Measurements from ENCODE around the gene LGALS7. TPM values are rescaled to one million over a fixed set of nuclear protein-coding genes. Genes with fewer than 3 reads are reported as not detected.
"Not testable (repeated sequence)": the region's sequence is repeated elsewhere in the genome, so short reads cannot be mapped to it uniquely, and the experiment has no call there.

LGALS7 gene
- total RNA-seq, 4 donors from 2014 or later: not detected

GRCh38 chr19:38815059-38816001 is 42.0 kb upstream of the LGALS7 start:
- TF ChIP-seq EP300 (IDR thresholded peaks at IDR 0.05): no peak
- no peak for TF ChIP-seq POLR2A (IDR thresholded peaks at IDR 0.05)
- TF ChIP-seq CTCF (IDR thresholded peaks at IDR 0.05): no peak
- Histone ChIP-seq H3K27me3 (no peaks in the 10 kb centered on the region), H3K36me3 (peaks cover 0 to 62% (median 22%) of the 10 kb centered on the region in 3 donors), H3K4me3 (no peak overlapping the region), H3K9me3 (no peaks in the 10 kb centered on the region), H3K4me1 (no peaks in the 10 kb centered on the region), H3K27ac (peak overlapping the region in 1 of 4 donors; percentile 56)
- WGBS, 2 donors: 88 to 91% methylated on average over 34 of the region's 34 CpGs
- DNase-seq (ENCODE audit: low spot score in 2 of 2): no peak

- not testable (repeated sequence) for H3K4me1 ChIP-seq; H3K4me3 ChIP-seq; H3K9me3 ChIP-seq; DNase-seq (ENCODE audit: low spot score in 2 of 2); H3K27me3 ChIP-seq
- Histone ChIP-seq H3K36me3 (peaks cover 0 to 54% (median 22%) of the 10 kb centered on the region in 3 donors), H3K27ac (peak overlapping the region in 1 of 4 donors; percentile 64)
- 76 to 88% methylated on average over 2 of the region's 2 CpGs for WGBS, 2 donors
These were observed 40.6 kb upstream of the LGALS7 start for GRCh38 chr19:38813932-38814331.

GRCh38 chr19:38813323-38813722 is 40.0 kb upstream of the LGALS7 start:
- no peaks in the 10 kb centered on the region for H3K9me3 ChIP-seq
- H3K27me3 ChIP-seq: no peaks in the 10 kb centered on the region
- peak overlapping the region in 1 of 4 donors; percentile 64 for H3K27ac ChIP-seq
- H3K4me3 ChIP-seq: no peak overlapping the region
- peaks cover 0 to 48% (median 22%) of the 10 kb centered on the region in 3 donors for H3K36me3 ChIP-seq
- H3K4me1 ChIP-seq: no peaks in the 10 kb centered on the region
- TF ChIP-seq CTCF (IDR thresholded peaks at IDR 0.05): no peak
- TF ChIP-seq EP300 (IDR thresholded peaks at IDR 0.05): no peak
- no peak for TF ChIP-seq POLR2A (IDR thresholded peaks at IDR 0.05)
- WGBS, 2 donors: 91 to 96% methylated on average over 6 of the region's 6 CpGs
- no peak for DNase-seq (ENCODE audit: low spot score in 2 of 2)

GRCh38 chr19:38812841-38813320 is 39.6 kb upstream of the LGALS7 start, which contains the start of gene LGALS4:
LGALS4 (minus strand) TSS chr19:38812945; CDS start chr19:38812886, 59 bp downstream.
- 85 to 86% methylated on average over 15 of the region's 15 CpGs for WGBS, 2 donors
- Histone ChIP-seq H3K4me3 (peak within 1 kb of the TSS in 1 of 4 donors; percentile 18), H3K4me1 (no peaks in the 10 kb centered on the region), H3K9me3 (no peaks in the 10 kb centered on the region), H3K36me3 (peaks cover 0 to 43% (median 22%) of the 10 kb centered on the region in 3 donors), H3K27ac (peak within 1 kb of the TSS in 1 of 4 donors; percentile 70), H3K27me3 (no peaks in the 10 kb centered on the region)
- TF ChIP-seq POLR2A (IDR thresholded peaks at IDR 0.05) (no peak), CTCF (IDR thresholded peaks at IDR 0.05) (no peak), EP300 (IDR thresholded peaks at IDR 0.05) (no peak)
- no peak for DNase-seq (ENCODE audit: low spot score in 2 of 2)

GRCh38 chr19:38812009-38812840 is 38.9 kb upstream of the LGALS7 start:
- H3K9me3 ChIP-seq: no peaks in the 10 kb centered on the region
- H3K4me1 ChIP-seq: no peaks in the 10 kb centered on the region
- peak overlapping the region in 1 of 4 donors; percentile 18 for H3K4me3 ChIP-seq
- H3K36me3 ChIP-seq: peaks cover 0 to 37% (median 22%) of the 10 kb centered on the region in 3 donors
- TF ChIP-seq POLR2A (IDR thresholded peaks at IDR 0.05): no peak
- TF ChIP-seq CTCF (IDR thresholded peaks at IDR 0.05): no peak
- TF ChIP-seq EP300 (IDR thresholded peaks at IDR 0.05): no peak
- WGBS, 2 donors: 71 to 72% methylated on average over 18 of the region's 18 CpGs
- peak overlapping the region in 1 of 4 donors; percentile 70 for H3K27ac ChIP-seq
- H3K27me3 ChIP-seq: no peaks in the 10 kb centered on the region
- no peak for DNase-seq (ENCODE audit: low spot score in 2 of 2)

Data from tibial nerve (tissue), 4 donors.